ENCODE data around the gene AUTS2.

GRCh38 chr7:70763961-70764691, 1165.9 kb downstream of the AUTS2 start:
- TF ChIP-seq CTCF (IDR thresholded peaks at IDR 0.05) (no peak), POLR2A (IDR thresholded peaks at IDR 0.05) (no peak)
